ENCODE results near the gene GP1BB.

GP1BB gene

GRCh38 chr22:19767427-19768341 lies 44.3 kb downstream of the GP1BB start:
- DNase-seq: no peak

GRCh38 chr22:19769393-19769715 lies 46.0 kb downstream of the GP1BB start:
- DNase-seq: no peak

DNA sequence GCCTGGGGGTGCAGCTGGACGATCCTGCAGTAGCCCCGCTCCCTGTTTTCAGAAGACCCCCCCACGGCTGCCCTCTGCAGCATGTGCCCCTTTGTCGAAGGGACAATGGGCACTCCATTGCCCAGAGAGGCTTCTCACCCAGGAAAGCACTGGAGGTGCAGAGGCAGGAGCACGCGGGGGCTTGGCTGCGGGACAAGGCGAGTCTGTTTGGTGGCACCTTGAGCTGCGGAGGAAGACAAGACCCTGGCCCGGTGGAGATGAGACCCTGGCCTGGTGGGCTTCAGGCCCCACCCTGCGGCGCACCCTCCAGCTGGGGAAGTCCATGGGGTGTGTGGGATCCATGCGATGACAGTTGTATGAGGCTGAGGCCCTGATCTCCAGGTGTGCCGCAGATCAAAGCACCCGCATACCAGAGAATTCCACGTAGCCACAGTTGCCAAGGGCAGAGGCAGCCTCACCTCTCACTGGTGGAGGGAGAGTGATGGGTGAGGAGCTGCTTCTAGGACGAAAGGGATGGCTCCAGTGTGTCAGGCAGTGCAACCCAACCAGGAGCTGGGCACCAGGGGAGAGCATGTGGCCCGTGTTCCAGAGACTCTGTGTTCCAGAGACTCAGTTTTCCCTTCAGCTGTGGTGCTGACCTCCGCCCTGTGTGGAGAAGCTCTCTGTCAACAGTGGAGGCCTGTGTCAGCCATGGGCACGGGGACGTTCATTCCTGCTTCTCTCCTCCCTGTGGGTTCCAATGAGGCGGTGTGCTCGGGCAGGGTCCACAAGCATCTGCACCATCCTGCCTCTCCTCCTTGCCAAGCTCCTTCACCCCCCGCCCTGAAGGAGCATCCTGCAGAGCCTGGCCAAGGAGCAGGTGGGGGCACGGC lies 47.2 kb downstream of the GP1BB start:
- no peak for DNase-seq

DNA sequence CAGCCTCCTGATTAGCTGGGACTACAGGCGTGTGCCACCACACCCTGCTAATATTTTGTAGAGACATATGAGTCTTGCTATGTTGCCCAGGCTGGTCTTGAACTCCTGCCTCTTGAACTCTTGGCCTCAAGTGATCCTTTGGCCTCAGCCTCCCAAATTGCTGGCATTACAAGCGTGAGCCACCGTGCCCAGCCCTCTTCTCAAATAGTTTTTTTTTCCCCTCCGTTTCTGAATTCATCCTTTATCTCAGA lies 49.0 kb downstream of the GP1BB start:
- no peak for DNase-seq

- no peak for DNase-seq
Measured at GRCh38 chr22:19772673-19773469, 49.5 kb downstream of the GP1BB start.

DNA sequence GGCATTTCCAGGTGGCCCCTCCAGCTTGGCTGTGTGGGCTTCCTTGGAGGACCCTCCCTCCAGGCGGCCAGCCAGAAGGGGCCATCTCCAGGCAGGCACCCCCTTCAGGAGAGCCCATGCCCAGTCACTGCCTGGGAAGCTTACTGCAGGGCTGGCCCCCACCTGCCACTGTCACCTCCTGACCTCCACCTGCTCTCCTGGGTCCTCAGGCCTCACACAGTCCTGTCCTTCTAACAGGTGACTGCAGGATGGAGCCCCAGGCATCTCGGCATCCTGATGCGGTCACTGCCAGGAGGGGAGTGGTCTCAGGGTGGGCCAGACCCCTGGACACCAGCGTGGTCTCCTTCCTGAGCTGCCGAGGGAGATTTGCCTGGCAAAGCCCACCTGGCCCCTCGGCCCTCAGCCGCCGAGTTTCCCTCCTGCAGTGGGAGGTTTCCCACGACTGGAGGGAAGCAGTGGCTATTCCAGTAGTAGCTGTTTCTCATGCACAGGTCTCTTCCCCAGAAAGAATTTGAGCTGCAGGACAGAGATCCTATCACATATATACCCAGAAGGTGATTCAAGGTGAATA lies 50.2 kb downstream of the GP1BB start:
- DNase-seq: no peak

Data from T-helper 1 cell (primary cell).